Left forelimb (tissue), 1 donor: ENCODE results near the gene PNLIPRP2.

Experiments
- DNase-seq: peaks from one replicate; pipeline ENCODE4 v3.0.0-alpha.2; 2018; ENCODE audit warnings: low spot score

Gene PNLIPRP2

DNA sequence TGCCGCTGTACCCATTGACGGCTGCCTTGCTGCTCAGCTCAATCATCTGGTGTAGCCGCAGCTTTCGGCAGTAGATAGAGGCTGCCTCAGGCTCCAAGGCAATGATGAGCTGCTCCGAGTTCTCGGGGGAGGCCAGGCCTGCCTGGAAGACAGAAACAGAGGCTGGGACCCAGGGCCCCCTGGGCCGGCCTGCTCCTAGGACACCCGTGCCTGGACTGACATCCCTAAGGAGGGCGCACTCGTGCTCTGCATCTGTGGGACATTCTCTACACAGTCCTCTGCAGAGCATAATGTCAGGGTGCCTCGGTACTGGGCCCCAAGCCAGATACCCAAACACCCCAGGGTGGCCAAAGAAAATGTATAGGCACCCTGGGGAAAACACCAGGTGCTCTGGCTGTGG, 63.1 kb downstream of the PNLIPRP2 start:
- no peak for DNase-seq

DNA sequence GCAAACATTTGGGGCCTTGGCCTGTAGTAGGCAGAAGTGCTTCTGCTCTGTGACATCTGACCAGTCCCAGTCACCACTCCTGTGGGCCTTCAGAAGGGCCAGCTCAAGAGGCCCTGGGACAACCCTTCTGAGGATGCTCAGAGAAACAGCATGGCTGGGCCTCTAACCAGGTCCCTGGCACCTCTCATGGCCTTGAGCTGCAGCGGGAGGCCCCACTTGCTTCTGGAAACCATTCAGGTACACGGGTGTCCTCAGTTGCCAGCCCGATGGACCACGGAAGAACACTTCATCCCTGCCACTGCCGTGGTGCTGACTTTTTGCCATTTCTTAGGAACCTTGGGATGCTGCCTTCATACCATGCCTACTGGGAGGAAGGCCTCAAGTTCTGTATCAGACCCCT, 64.0 kb downstream of the PNLIPRP2 start:
- no peak for DNase-seq

DNA sequence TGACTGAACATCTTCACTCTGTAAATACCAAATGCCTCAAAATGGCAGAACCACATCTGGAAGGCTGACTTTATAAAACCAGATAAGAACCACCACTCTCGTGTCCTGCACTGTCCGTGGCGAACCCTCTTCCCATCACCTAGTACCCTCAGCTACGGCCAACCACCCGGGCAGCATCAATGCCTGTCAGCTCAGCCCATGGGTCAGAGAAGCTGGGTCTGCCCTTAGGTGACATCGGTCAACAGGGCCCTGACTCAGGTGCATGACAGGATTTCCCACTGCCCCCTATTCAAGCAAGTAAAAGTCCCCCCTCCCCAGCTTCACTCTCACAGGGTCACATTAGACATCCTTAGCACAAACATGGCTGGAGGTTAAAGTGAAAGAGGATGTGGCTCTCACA, 65.1 kb downstream of the PNLIPRP2 start:
- no peak for DNase-seq

DNA sequence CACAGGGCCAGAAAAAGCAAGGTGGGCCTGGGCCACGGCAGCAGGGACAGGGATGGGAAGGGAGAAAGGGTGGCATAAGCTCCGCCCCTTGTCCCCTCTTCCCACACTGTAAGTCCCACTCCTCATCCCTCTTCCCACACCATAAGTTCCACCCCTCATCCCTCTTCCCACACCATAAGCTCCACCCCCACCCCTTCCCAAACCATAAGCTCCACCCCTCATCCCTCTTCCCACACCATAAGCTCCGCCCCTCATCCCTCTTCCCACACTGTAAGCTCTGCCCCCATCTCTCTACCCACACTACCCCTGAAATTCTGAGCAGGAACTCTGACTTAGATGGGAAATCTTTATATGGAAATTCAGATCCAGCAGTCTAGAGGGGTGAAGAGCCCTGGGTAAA, 65.9 kb downstream of the PNLIPRP2 start:
- no peak for DNase-seq

DNA sequence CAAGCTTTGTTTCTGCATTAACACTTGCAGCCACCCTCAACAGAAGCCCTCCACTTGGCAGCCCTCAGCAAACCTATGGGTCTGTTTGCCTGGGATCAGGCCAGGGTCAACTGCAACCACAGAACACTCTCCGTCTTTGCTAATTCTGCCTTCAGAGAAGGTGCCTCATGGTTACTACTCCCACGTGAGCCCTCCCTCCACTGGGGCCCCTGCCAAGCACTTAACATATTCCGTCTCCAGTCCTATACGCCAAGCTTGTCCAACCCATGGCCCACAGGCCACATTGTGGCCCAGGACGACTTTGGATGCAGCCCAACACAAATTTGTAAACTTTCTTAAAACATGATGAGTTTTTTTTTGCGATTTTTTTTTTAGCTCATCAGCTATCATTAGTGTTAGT, 66.9 kb downstream of the PNLIPRP2 start:
- DNase-seq: no peak

DNA sequence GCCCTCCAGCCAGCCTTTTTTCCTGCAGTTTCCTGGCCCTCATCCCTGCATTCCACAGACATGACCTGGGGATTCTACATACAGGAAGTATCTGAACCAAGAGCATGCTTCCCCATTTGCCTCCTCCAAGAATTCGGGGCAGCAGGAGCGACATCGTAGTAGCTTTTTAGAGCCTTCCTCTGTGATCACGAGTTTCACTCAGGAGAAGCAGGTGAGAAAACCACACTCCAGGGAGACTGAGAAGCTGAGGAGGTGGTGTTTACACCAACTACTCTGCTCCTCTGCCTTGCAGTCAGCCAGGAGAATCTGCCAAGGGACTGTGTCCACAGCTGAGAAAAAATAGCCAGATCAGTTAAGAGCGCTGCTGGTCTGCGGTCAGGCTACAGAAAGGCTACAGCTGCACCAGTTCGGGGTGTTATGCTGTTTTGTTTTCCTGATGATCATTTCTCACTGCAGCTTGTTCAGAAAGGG, 67.5 kb downstream of the PNLIPRP2 start:
- DNase-seq: no peak

DNA sequence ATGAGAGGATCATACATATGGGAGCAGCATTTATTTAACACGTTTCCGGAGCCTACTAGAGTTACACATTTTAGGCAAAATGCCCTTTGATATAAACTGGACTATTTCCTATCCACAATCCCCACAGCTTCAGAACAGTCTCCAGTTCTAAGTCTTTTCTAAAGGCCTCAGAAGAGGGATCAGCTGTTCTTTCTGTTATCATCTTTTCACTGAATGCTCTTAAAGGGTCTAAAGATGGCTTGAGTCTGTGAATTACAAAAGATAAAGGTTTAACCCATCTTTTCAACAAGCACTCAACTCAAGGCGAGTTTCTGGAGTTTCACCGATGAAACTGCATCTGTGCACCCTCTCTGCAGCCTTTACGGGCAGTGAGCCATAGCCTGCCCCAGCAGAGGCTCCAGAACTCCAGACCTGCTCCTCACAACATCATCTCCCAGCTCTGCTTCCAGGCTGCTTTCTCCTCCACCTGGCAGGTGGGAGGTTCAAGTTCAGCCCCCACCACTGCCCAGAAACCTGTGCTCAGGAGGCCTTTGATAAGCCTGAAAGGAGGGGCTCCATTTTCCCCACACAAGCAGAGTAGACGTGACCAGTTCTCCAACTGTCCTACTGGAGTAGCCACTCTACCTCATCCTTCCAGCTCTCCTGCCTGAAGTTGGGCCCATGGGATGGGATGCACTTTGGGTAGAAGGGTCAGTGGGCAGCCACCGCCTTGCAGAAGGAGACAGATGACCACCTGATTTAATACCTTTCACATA, 68.2 kb downstream of the PNLIPRP2 start:
- no peak for DNase-seq

DNA sequence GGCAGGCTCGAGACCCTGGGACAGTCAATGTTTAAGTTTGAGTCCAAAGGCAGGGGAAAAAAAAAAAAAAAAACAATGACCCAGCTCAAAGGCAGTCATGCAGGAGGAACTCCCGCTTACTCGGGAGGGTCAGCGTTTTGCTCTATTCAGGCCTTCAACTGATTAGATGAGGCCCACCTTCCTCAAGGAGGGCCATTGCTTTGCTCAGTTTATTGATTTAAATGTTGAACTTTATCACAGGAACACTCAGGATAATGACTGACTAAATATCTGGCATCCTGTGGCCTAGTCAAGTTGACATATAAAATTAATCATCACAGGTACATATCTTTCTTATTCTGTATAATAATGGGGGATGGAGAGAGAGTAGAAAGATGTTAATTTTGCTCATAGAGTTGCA, 69.0 kb downstream of the PNLIPRP2 start:
- no peak for DNase-seq

DNA sequence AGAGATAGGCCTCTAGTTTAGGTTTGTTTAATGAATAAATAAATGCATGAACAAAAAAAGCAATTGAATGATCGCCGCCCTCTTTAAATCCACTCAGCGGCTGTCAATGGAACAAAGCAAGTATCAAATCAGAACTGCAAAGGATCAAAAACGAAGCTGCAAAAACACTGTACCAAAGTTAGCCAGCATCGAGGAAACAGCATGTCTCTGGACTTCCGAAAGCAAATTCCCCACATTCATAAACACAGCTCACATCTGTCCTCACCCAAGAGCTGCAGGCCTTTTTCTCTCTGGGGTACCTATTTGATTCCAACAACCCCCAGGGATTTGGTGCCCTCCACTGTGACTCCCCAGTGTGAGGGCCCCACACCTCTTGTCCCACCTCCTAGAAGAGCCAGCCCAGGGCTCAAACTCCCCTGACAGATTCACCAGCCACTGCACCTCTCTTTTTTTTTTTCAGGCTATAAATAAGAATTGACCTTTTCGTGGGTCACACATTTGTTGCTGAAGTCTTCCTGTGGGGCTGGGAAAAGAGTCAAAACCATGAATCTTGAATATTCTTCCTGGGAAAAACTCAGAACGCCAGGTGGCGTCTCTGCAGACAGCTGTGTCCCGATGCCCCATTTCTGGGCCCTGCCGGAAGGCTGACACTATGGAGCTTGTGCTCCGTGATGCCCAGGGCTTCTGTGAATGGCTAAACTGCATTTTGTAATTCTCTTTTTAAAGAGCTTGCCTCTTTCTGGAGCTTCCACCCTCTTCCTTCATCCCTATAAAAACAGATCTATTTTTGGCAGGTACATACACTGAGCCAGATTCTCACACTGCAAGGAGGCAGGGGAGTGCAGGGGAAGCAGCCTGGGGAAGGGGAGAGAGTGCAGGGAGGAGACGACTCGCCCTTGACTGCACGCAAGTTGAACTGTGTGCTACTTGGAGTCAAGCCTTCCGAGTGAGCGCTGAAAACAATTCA, 69.9 kb downstream of the PNLIPRP2 start:
- no peak for DNase-seq

DNA sequence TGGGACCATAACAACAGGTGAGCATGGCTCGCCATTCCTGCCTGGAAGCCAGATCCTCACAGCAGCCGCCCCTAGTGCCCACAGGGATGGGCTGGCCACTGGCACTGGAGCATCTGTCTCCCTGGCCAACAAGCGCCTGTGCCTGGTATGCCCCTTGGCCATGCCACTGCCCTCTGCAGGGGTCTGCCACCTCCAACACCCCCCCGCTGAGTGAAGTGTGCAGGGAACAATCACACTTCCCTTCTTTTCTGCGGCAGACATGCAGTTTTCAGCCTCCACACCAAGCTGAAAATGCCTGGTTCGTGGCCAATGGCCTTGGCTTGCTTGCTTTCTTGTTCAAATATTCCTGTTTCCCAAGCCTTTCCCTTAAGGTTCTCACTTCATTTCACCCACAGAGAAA, 70.9 kb downstream of the PNLIPRP2 start:
- DNase-seq: no peak

DNA sequence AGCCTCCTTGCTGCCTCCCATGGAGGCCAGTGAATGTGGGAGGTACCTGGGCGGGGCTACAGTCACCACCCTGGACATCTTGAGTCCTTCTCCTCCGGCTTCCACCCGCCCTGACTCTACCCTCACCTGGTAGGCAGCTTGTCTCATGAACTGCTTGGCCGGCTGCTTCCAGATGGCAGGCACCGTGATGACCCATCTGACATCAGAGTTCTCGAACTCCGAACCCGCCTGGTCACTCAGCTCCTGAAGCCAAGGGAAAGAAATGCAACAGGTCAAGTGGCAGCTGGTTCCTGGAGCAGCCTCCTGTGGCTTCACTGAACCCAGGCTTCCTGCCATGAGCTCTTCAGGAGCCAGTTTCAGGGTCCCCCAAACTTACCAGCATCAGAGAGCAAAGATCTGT, 71.5 kb downstream of the PNLIPRP2 start:
- DNase-seq: no peak

DNA sequence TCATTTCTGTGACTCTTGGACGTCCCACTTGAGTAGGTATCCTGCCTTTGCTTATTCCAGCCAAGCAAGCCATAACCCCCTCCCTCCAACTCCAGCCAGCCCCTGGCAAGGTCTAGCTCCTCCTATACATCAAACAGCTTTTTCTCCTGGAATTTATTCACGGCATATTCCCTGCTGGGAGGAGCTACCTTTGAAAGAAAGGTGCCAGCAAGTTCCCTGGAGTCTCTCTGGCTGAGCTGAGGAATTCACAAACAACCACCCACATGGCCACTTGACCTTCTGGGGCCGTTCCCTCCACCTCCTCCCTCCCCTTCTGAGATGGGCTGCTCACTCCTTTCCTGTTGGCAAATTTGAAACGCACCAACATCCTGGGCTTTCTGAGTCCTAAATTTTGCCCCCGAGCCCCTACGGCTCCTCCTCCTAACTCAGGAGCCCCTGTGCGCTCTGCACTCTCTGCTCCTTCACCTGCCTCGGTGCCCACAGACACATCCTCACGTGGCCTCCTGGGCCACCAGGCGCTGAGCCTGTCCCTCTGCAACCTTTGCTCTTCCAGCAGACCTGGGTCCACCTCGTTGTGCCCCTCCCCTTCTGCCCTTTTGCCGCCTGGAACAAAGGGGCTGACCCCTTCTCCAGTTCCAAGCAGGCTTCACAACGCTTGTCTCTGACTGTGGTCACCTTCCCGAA, 73.6 kb downstream of the PNLIPRP2 start:
- no peak for DNase-seq
